GM18508 (cell line): Measurements from ENCODE around the gene AP1AR.
"Not testable (repeated sequence)": the region's sequence is repeated elsewhere in the genome, so short reads cannot be mapped to it uniquely, and the experiment has no call there.

Experiments
- ATAC-seq: cut with Tn5 transposase; IDR thresholded peaks from one replicate; pipeline ENCODE4 v1.9.1; 2021; ENCODE audit warnings: moderate number of reproducible peaks; ENCODE audit not compliant: insufficient read depth, unreplicated experiment

The AP1AR gene

DNA sequence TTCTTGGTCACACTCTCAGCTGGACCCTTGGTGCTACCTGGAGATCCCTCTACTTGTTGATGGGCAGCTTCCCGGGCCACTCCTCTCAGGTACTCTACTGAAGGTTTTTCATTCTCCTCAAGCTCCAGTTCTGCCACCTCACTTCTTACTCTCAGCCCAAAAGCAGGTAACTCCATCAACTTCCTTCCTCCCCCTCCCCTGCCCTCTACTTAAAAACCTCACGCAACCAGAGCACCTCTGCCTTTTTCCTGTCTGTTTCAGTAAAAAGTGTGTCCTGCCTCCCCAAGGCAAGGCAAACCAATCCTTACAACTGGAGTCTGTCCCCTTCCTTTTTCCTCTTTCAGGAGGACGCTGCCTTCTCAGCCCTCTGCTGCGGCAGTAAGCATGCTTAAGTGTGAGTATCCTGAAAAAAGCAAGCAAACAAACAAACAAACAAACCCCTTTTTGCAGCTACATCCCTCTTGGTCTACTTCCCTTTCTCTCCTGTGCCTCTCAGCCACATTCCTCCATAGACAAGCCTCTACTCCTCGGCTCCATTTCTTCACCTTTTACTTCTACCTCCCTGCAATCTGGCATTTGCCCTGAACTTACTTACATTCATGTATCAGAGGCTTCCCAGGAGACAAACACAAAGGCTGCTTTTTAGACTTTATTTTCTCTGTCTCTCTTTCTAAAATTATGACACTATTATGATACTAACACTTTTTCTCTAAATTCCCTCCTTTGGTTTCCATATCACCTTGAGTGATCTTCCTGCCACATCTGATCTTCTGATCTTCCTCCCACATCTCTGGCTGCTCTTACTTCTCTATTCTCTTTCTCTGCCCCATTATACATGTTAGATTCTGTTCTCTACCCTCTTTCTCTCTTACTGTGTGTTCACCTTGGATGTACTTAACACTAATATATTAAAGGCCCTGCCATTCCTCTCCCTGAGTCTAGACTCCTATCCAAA is 71.0 kb downstream of the AP1AR start:
- ATAC-seq, result no peak

DNA sequence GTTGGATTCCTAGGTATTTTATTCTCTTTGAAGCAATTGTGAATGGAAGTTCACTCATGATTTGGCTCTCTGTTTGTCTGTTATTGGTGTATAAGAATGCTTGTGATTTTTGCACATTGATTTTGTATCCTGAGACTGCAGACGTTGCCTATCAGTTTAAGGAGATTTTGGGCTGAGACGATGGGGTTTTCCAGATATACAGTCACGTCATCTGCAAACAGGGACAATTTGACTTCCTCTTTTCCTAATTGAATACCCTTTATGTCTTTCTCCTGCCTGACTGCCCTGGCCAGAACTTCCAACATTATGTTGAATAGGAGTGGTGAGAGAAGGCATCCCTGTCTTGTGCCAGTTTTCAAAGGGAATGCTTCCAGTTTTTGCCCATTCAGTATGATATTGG is 73.9 kb downstream of the AP1AR start:
- not testable (repeated sequence) for ATAC-seq

DNA sequence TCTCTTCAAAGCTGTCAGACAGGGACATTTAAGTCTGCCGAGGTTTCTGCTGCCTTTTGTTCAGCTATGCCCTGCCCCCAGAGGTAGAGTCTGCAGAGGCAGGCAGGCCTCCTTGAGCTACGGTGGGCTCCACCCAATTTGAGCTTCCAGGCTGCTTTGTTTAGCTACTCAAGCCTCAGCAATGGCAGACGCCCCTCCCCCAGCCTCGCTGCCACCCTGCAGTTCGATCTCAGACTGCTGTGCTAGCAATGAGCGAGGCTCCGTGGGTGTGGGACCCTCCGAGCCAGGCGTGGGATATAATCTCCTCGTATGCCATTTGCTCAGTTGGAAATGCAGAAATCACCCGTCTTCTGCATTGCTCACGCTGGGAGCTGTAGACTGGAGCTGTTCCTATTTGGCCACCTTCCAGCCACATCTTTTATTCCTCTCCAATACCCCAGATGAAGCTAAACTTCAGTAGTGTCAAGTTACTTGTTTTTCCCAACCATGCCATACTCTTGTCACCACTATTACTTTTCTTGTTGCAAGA is 77.7 kb downstream of the AP1AR start:
- ATAC-seq, result not testable (repeated sequence)

DNA sequence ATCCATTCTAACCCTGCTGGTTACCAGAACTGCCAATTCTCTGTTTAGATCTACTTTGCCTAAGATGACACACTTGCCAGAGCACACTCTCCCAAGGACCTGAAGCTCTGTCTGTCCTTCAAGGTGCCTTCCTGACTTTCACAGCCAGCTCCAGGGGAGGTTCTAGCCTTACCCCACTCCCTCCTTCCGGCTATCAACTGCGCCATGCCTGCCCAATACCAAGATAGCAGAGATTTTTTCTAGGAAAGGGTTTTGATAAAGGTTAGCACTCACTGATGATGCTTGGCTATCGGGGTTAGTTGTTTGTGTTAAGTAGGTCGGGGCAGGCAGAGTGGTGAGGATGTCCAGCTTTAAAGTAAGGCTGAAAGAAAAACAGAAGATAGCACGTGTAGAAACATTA is 79.9 kb downstream of the AP1AR start:
- no peak for ATAC-seq

DNA sequence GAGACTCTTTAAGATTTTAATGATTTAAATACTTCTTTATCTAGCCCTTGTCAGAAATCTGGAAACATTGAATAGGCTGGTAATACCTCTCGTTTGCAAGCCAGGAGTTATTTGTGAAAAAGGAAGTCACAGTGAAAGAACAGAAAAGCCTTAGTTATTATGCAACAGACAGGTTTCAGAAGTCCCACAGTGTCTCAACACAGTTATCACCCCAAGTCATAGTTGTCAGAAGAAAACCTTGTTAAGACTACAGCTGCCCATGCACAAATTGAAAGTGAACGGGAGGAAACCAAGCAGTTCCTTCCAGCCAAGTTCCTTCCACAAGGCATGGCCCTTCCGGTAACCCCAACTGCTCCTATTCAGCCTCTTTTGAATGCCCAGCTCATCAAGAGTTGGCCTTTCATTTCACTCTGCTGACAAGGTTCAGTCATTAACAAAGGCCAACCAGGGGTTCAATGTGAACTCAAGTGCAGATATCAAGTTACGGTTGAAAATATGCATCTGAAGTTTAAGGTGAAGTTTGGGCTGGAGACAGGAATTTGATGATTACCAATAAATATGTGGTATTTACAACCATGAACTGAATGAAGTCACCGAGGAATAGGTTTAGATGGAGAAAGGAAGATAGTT is 81.1 kb downstream of the AP1AR start:
- peak; percentile 96 for ATAC-seq

DNA sequence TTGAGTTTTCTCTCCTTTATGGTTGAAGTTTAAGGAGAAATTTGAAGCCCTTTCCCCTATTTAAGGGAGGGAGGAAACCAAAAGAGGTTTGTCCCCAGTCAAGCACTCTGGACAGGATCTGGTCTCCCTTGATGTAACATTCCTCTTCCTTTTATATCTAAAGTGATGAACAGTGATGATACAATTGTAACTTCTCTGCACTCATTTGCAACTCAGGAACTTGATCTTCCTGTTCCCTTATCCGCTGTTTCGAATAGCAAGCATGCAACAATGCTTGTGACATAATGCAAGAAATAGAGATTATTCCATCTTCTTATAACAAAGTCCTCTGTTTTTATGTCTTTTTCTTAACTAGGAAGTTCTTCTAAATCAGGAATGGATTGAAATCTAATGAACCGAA is 83.9 kb downstream of the AP1AR start:
- no peak for ATAC-seq

DNA sequence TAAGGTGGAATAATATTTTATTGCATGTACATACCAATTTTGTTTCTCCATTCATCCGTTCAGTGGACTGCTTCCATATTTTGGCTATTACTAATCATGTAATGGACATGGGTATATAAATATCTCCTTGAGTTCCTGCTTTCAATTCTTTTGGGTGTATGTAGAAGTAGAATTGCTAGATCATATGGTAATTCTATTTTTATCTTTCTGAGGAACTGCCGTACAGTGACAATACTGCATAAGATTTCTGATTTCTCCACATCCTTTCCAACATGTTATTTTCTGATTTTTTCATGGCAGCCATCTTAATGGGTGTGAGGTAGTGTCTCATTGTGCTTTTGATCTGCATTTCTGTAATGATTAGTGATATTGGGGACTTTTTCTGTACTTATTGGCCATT is 84.8 kb downstream of the AP1AR start:
- no peak for ATAC-seq

DNA sequence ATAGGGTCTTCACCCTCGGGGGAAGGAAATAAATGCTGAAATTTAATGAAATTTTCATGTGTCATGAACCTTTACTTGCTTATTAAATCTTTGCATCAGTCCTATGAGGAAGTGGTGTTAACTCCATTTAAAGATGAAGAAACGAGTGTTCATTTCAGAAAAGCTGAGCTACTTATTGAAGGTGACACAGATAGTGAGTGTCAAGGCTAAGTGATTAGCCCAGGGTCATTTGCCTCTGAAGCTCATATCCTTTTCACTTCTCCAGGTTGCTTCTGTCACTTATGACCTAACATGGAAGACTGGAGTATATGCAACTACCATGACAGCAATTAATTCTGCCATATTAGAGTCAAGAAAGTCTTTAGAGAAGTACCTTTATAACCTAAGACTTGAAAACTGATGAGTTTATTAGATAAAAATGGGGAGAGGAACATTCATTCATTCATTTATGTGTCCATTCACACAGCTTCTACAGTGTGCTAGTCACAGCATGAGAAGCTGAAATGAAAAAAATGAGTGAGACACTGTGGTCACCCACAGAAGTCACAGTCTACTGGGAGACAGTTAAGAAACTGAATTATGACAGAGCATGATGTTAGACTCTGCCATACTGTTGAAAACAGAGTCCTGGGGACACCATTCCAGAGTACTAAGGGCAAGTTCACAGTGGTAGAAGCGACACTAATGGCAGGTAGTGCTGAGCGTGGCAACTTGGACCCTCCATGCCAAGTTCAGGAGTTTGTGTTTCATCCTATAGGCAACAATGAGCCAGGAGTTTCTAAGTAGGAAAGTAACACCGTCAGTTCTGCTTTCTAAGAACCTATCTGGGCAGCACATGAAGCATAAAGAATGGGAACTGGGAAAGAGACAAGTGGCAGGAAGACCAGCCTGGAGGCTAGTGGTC is 86.9 kb downstream of the AP1AR start:
- ATAC-seq, result peak; percentile 96
